Measurements from ENCODE around the gene LSM3. TPM values are rescaled to one million over a fixed set of nuclear protein-coding genes. Genes with fewer than 3 reads are reported as not detected.
A peak's percentile ranks its signal among the peaks of the same experiment; 100 is the strongest.

The LSM3 gene
- total RNA-seq, 2 experiments from 2014 or later, result 12.4 to 21.9 TPM

- no peak overlapping the region for H3K4me3 ChIP-seq (ENCODE audit: low read depth, low read length, poor library complexity, severe bottlenecking)
- no TSS peak for BruUV-seq (replicated peaks)
- peaks cover 8% of the 10 kb centered on the region; the same call in 1 of the 2 replicates for H3K36me3 ChIP-seq (ENCODE audit: insufficient read depth, low read length)
- H3K4me1 ChIP-seq (ENCODE audit: insufficient read depth, low read length, poor library complexity, severe bottlenecking), result no peaks in the 10 kb centered on the region
- H3K9me3 ChIP-seq (ENCODE audit: low read length), result no peaks in the 10 kb centered on the region
- no peaks in the 10 kb centered on the region for H3K9me2 ChIP-seq (ENCODE audit: insufficient read depth, low read length)
- ChIA-PET CTCF (ENCODE audit: unreplicated experiment) (interaction anchor here (0.8 to 1.6 kb wide), 4 partner anchors 11 to 167 kb away, joined by 3 to 8 read pairs (median 6); no protein-coding TSS in a partner anchor), POLR2A (interaction anchor here (0.7 to 1.6 kb wide), 5 partner anchors 14 to 81 kb away, joined by 3 to 8 read pairs (median 4); partner anchors contain the start of genes LSM3 and XPC)
- no peaks in the 10 kb centered on the region for H4K20me1 ChIP-seq (ENCODE audit: insufficient read depth, low read length)
- no peak for TF ChIP-seq EZH2phosphoT487 (IDR thresholded peaks at IDR 0.05; ENCODE audit: borderline replicate concordance, low read depth, low read length)
- TF ChIP-seq CTCF (conservative IDR thresholded peaks at IDR 0.05; ENCODE audit: low read length), result no peak
- H3K4me2 ChIP-seq (ENCODE audit: low read length), result no peak overlapping the region
- intact Hi-C loops (cut with micrococcal nuclease; ENCODE audit: unreplicated experiment), result loop anchor here (5.0 to 10.0 kb wide), 2 partner anchors 303 to 310 kb away; no protein-coding TSS in a partner anchor
- DNase-seq (ENCODE audit: low spot score), result no peak
- no peak overlapping the region for H3K27ac ChIP-seq (ENCODE audit: low read depth, low read length, poor library complexity, severe bottlenecking)
- H2AFZ ChIP-seq (ENCODE audit: low read length), result no peak overlapping the region
- H3K79me2 ChIP-seq (ENCODE audit: insufficient read depth, low read depth, low read length), result no peaks in the 10 kb centered on the region
Measured at GRCh38 chr3:14204515-14205284, 26.1 kb downstream of the LSM3 start.

GRCh38 chr3:14206548-14207177 lies 28.0 kb downstream of the LSM3 start:
- no peaks in the 10 kb centered on the region for H3K9me2 ChIP-seq (ENCODE audit: insufficient read depth, low read length)
- no peak overlapping the region for H3K4me3 ChIP-seq (ENCODE audit: low read depth, low read length, poor library complexity, severe bottlenecking)
- H3K9me3 ChIP-seq (ENCODE audit: low read length), result no peaks in the 10 kb centered on the region
- no TSS peak for BruUV-seq (replicated peaks)
- no peaks in the 10 kb centered on the region for H4K20me1 ChIP-seq (ENCODE audit: insufficient read depth, low read length)
- no peaks in the 10 kb centered on the region for H3K36me3 ChIP-seq (ENCODE audit: insufficient read depth, low read length)
- no peak overlapping the region for H2AFZ ChIP-seq (ENCODE audit: low read length)
- intact Hi-C loops (cut with micrococcal nuclease; ENCODE audit: unreplicated experiment), result loop anchor here (10.0 kb wide), 1 partner anchor 312 kb away; no protein-coding TSS in a partner anchor
- POLR2A ChIA-PET, result interaction anchor here (0.6 kb wide), 1 partner anchor 310 kb away, joined by 5 read pairs; no protein-coding TSS in a partner anchor
- no peak overlapping the region for H3K27ac ChIP-seq (ENCODE audit: low read depth, low read length, poor library complexity, severe bottlenecking)
- peak; percentile 14 for DNase-seq (ENCODE audit: low spot score)
- no peak for TF ChIP-seq EZH2phosphoT487 (IDR thresholded peaks at IDR 0.05; ENCODE audit: borderline replicate concordance, low read depth, low read length)
- 0 out of 2 replicates have a peak, but pooled peaks have one; percentile 22 for TF ChIP-seq CTCF (conservative IDR thresholded peaks at IDR 0.05; ENCODE audit: low read length)
- H3K4me2 ChIP-seq (ENCODE audit: low read length), result no peak overlapping the region
- CTCF ChIA-PET (ENCODE audit: unreplicated experiment), result no interaction called here
- H3K4me1 ChIP-seq (ENCODE audit: insufficient read depth, low read length, poor library complexity, severe bottlenecking), result no peaks in the 10 kb centered on the region
- H3K79me2 ChIP-seq (ENCODE audit: insufficient read depth, low read depth, low read length), result no peaks in the 10 kb centered on the region
